Vagina (tissue), 2 donors: Measurements from ENCODE around the gene LRRFIP2. TPM values are rescaled to one million over a fixed set of nuclear protein-coding genes. Genes with fewer than 3 reads are reported as not detected.

Source experiments
- DNase-seq, 2 donors: peaks; one replicate each; pipeline ENCODE4 v3.0.0-alpha.2; 2017; ENCODE audit errors: extremely low spot score in 2 of 2
- H3K27ac ChIP-seq: fragments of 200-600 bp; sonication (generic); one replicate; pipeline ENCODE4 v1.5.1; 2019
- H3K27me3 ChIP-seq: fragments of 200-600 bp; sonication (generic); one replicate; pipeline ENCODE4 v1.5.1; 2019
- H3K36me3 ChIP-seq, 2 donors: fragments of 200-600 bp; sonication (generic); one replicate each; pipeline ENCODE4 v1.5.1; 2017 to 2019
- H3K4me1 ChIP-seq: fragments of 200-600 bp; sonication (generic); one replicate; pipeline ENCODE4 v1.5.1; 2019
- H3K4me3 ChIP-seq, 2 donors: fragments of 200-600 bp; sonication (generic); 1 replicate in 1 of 2; 2 replicates in 1 of 2; pipeline ENCODE4 v1.5.1; 2016 to 2019
- H3K9me3 ChIP-seq: fragments of 200-600 bp; sonication (generic); one replicate; pipeline ENCODE4 v1.5.1; 2019
- CTCF ChIP-seq, 3 experiments: fragments of 450-650 bp in 2 of 3; fragments of 200-600 bp in 1 of 3; sonication (generic) in 1 of 3; IDR thresholded peaks; one replicate each; pipeline ENCODE4 v1.5.1; 2017 to 2019; ENCODE audit warnings: antibody characterized with exemption in 3 of 3, mild to moderate bottlenecking in 2 of 3, moderate library complexity in 2 of 3
- POLR2A ChIP-seq, 2 donors: fragments of 450-650 bp; IDR thresholded peaks; one replicate each; pipeline ENCODE4 v1.6.1; 2017; ENCODE audit warnings: antibody characterized with exemption in 2 of 2, mild to moderate bottlenecking in 2 of 2, moderate library complexity in 2 of 2
- POLR2AphosphoS5 ChIP-seq, 2 donors: sonication (generic); formaldehyde crosslinking; IDR thresholded peaks; one replicate each; pipeline ENCODE4 v1.9.0; 2017; ENCODE audit warnings: antibody characterized with exemption in 2 of 2, mild to moderate bottlenecking in 2 of 2, low read depth in 1 of 2; ENCODE audit not compliant: insufficient read depth in 1 of 2
- intact Hi-C: fragments of 100-400 bp; cut with DNase I; formaldehyde crosslinking; loops from one replicate; pipeline ENCODE4 v1.15.1; 2023
- total RNA-seq: library from RNA; depleted of rRNA; stranded (reverse); fragments of >200 nt; gene quantifications from one replicate; pipeline ENCODE4 v1.2.3, GENCODE V29; 2016

Gene LRRFIP2
- total RNA-seq, 1 donor from 2014 or later = 74.2 TPM

- Histone ChIP-seq H3K9me3 (no peaks in the 10 kb centered on the region), H3K36me3 (peaks cover 0 to 25% of the 10 kb centered on the region in 2 donors), H3K27me3 (no peaks in the 10 kb centered on the region), H3K4me3 (no peak overlapping the region), H3K27ac (no peak overlapping the region), H3K4me1 (no peaks in the 10 kb centered on the region)
- TF ChIP-seq CTCF (IDR thresholded peaks at IDR 0.05) (no peak), POLR2AphosphoS5 (IDR thresholded peaks at IDR 0.05; ENCODE audit: insufficient read depth in 1 of 2, low read depth in 1 of 2) (no peak), POLR2A (IDR thresholded peaks at IDR 0.05) (no peak)
- intact Hi-C loops = no loop called here
- no peak for DNase-seq
Measured at GRCh38 chr3:37082317-37082716, 92.1 kb downstream of the LRRFIP2 start.

GRCh38 chr3:37075955-37076354 lies 98.4 kb downstream of the LRRFIP2 start:
- H3K27ac ChIP-seq = no peak overlapping the region
- H3K27me3 ChIP-seq = no peaks in the 10 kb centered on the region
- H3K4me1 ChIP-seq = no peaks in the 10 kb centered on the region
- intact Hi-C loops = no loop called here
- no peak for DNase-seq
- H3K9me3 ChIP-seq = no peaks in the 10 kb centered on the region
- TF ChIP-seq POLR2AphosphoS5 (IDR thresholded peaks at IDR 0.05; ENCODE audit: insufficient read depth in 1 of 2, low read depth in 1 of 2) = no peak
- no peak for TF ChIP-seq CTCF (IDR thresholded peaks at IDR 0.05)
- TF ChIP-seq POLR2A (IDR thresholded peaks at IDR 0.05) = no peak
- H3K4me3 ChIP-seq = no peak overlapping the region
- H3K36me3 ChIP-seq = peaks cover 0 to 21% of the 10 kb centered on the region in 2 donors

GRCh38 chr3:37074178-37074577 lies 100.2 kb downstream of the LRRFIP2 start:
- no peak for TF ChIP-seq CTCF (IDR thresholded peaks at IDR 0.05)
- TF ChIP-seq POLR2A (IDR thresholded peaks at IDR 0.05) = no peak
- TF ChIP-seq POLR2AphosphoS5 (IDR thresholded peaks at IDR 0.05; ENCODE audit: insufficient read depth in 1 of 2, low read depth in 1 of 2) = no peak
- intact Hi-C loops = no loop called here
- Histone ChIP-seq H3K4me3 (no peak overlapping the region), H3K36me3 (peaks cover 0 to 8% of the 10 kb centered on the region in 2 donors), H3K27me3 (no peaks in the 10 kb centered on the region), H3K4me1 (no peaks in the 10 kb centered on the region), H3K27ac (no peak overlapping the region), H3K9me3 (no peaks in the 10 kb centered on the region)
- DNase-seq = no peak

GRCh38 chr3:37072892-37073291 lies 101.5 kb downstream of the LRRFIP2 start:
- TF ChIP-seq POLR2AphosphoS5 (IDR thresholded peaks at IDR 0.05; ENCODE audit: insufficient read depth in 1 of 2, low read depth in 1 of 2) = no peak
- no peak for TF ChIP-seq CTCF (IDR thresholded peaks at IDR 0.05)
- no peak for TF ChIP-seq POLR2A (IDR thresholded peaks at IDR 0.05)
- Histone ChIP-seq H3K27me3 (no peaks in the 10 kb centered on the region), H3K4me3 (no peak overlapping the region), H3K9me3 (no peaks in the 10 kb centered on the region), H3K36me3 (peaks cover 0 to 8% of the 10 kb centered on the region in 2 donors), H3K27ac (no peak overlapping the region), H3K4me1 (no peaks in the 10 kb centered on the region)
- intact Hi-C loops = no loop called here
- no peak for DNase-seq

GRCh38 chr3:37071921-37072320 lies 102.5 kb downstream of the LRRFIP2 start:
- intact Hi-C loops = no loop called here
- no peak for DNase-seq
- TF ChIP-seq POLR2A (IDR thresholded peaks at IDR 0.05) (no peak), CTCF (IDR thresholded peaks at IDR 0.05) (no peak), POLR2AphosphoS5 (IDR thresholded peaks at IDR 0.05; ENCODE audit: insufficient read depth in 1 of 2, low read depth in 1 of 2) (no peak)
- Histone ChIP-seq H3K36me3 (peaks cover 0 to 12% of the 10 kb centered on the region in 2 donors), H3K27ac (no peak overlapping the region), H3K4me3 (no peak overlapping the region), H3K4me1 (no peaks in the 10 kb centered on the region), H3K9me3 (no peaks in the 10 kb centered on the region), H3K27me3 (no peaks in the 10 kb centered on the region)
